Right lobe of liver (tissue), 4 donors: ENCODE results near the gene RAF1.

ENCODE experiments used
- CTCF ChIP-seq, 4 donors: fragments of 200-600 bp in 3 of 4; fragments of 450-650 bp in 1 of 4; IDR thresholded peaks; one replicate each; pipeline versions ENCODE4 v1.5.1 to v1.8.0; 2016 to 2022; ENCODE audit warnings: antibody characterized with exemption in 4 of 4, mild to moderate bottlenecking in 2 of 4
- POLR2A ChIP-seq: fragments of 450-650 bp; IDR thresholded peaks from one replicate; pipeline ENCODE4 v1.6.1; 2017; ENCODE audit warnings: antibody characterized with exemption, mild to moderate bottlenecking
- donor health status: DM: no; HTN: no; CAD: no.
- donor health status: DM: no; HTN: no; CAD: no.
- donor health status: DM: no; HTN: yes; CAD: no.

GRCh38 chr3:12601072-12601471 is 62.8 kb downstream of the RAF1 start:
- TF ChIP-seq CTCF (IDR thresholded peaks at IDR 0.05) (peak; percentile 14 to 29 (median 27)), POLR2A (no peak)
